AG09319 (cell line): ENCODE results near the gene PIM3.

Experiments
- DNase-seq: peaks from one replicate; pipeline ENCODE4 v3.0.0-alpha.2; 2010; ENCODE audit warnings: low read depth; ENCODE audit errors: extremely low read depth
- CTCF ChIP-seq: IDR thresholded peaks from 2 replicates; pipeline ENCODE4 v1.5.1; 2011; ENCODE audit warnings: low read depth, mild to moderate bottlenecking, inconsistent platforms, low read length, moderate library complexity

PIM3 gene

GRCh38 chr22:49999063-49999945, 38.7 kb downstream of the PIM3 start:
- no peak for TF ChIP-seq CTCF
- DNase-seq = no peak

GRCh38 chr22:49999946-50000586, 39.5 kb downstream of the PIM3 start:
- no peak for DNase-seq
- no peak for TF ChIP-seq CTCF

- TF ChIP-seq CTCF = no peak
- DNase-seq = no peak
These were observed 40.2 kb downstream of the PIM3 start for GRCh38 chr22:50000587-50001387.

GRCh38 chr22:50001388-50002231, 41.0 kb downstream of the PIM3 start:
- TF ChIP-seq CTCF = no peak
- no peak for DNase-seq

GRCh38 chr22:50002791-50003190, 42.2 kb downstream of the PIM3 start:
- no peak for TF ChIP-seq CTCF
- DNase-seq = no peak

- DNase-seq = no peak
- no peak for TF ChIP-seq CTCF
These were observed 44.3 kb downstream of the PIM3 start for GRCh38 chr22:50004918-50005317.
